WTC11 (cell line): ENCODE results near the gene ARHGAP35.
A peak's percentile ranks its signal among the peaks of the same experiment; 100 is the strongest.

Experiments
- ARID4B ChIP-seq: sonication (generic); formaldehyde crosslinking; IDR thresholded peaks from 2 replicates; pipeline ENCODE4 v1.8.0; 2023; ENCODE audit warnings: missing genetic modification reagents, mild to moderate bottlenecking, borderline replicate concordance
- CREB1 ChIP-seq: sonication (generic); formaldehyde crosslinking; IDR thresholded peaks from 2 replicates; pipeline ENCODE4 v1.8.0; 2023; ENCODE audit warnings: mild to moderate bottlenecking, missing genetic modification reagents
- CTCF ChIP-seq: fragments of 200-600 bp; IDR thresholded peaks from 2 replicates; pipeline ENCODE4 v1.8.0; 2022; ENCODE audit warnings: antibody characterized with exemption
- ESRRA ChIP-seq: sonication (generic); formaldehyde crosslinking; IDR thresholded peaks from 2 replicates; pipeline ENCODE4 v1.8.1; 2022; ENCODE audit warnings: mild to moderate bottlenecking, missing genetic modification reagents, borderline replicate concordance
- FOXP1 ChIP-seq: sonication (generic); formaldehyde crosslinking; IDR thresholded peaks from 2 replicates; pipeline ENCODE4 v1.8.0; 2022; ENCODE audit warnings: missing genetic modification reagents, mild to moderate bottlenecking, moderate library complexity, borderline replicate concordance
- HMGXB4 ChIP-seq: sonication (generic); formaldehyde crosslinking; IDR thresholded peaks from 2 replicates; pipeline ENCODE4 v1.8.1; 2023; ENCODE audit warnings: mild to moderate bottlenecking, moderate library complexity, missing genetic modification reagents
- MAX ChIP-seq: sonication (generic); formaldehyde crosslinking; IDR thresholded peaks from 2 replicates; pipeline ENCODE4 v1.8.0; 2022; ENCODE audit warnings: mild to moderate bottlenecking, missing genetic modification reagents
- MYBL2 ChIP-seq: sonication (generic); formaldehyde crosslinking; IDR thresholded peaks from 2 replicates; pipeline ENCODE4 v1.8.1; 2023; ENCODE audit warnings: mild to moderate bottlenecking, moderate library complexity, missing genetic modification reagents
- PRDM15 ChIP-seq: sonication (generic); formaldehyde crosslinking; IDR thresholded peaks from 2 replicates; pipeline ENCODE4 v1.8.0; 2022; ENCODE audit warnings: missing genetic modification reagents
- SP1 ChIP-seq: sonication (generic); formaldehyde crosslinking; conservative IDR thresholded peaks from 2 replicates; pipeline ENCODE4 v1.8.1; 2022; ENCODE audit warnings: missing genetic modification reagents
- USF2 ChIP-seq: sonication (generic); formaldehyde crosslinking; IDR thresholded peaks from 2 replicates; pipeline ENCODE4 v1.8.1; 2023; ENCODE audit warnings: mild to moderate bottlenecking, missing genetic modification reagents, moderate library complexity
- ZNF423 ChIP-seq: fragments of 250-450 bp; sonication (Bioruptor Pico); IDR thresholded peaks from 2 replicates; pipeline ENCODE4 v2.1.2; 2022; ENCODE audit warnings: mild to moderate bottlenecking, moderate library complexity

GRCh38 chr19:46850228-46851203 is 10.3 kb upstream of the ARHGAP35 start, which contains the start of gene AP2S1:
- no peak for TF ChIP-seq CTCF
- TF ChIP-seq ESRRA (CRISPR knock-in tag): no peak
- peak; percentile 52; the same call in 1 of the 2 replicates for TF ChIP-seq PRDM15
- TF ChIP-seq FOXP1: peak; percentile 91
- peak; percentile 86 for TF ChIP-seq SP1
- TF ChIP-seq ZNF423 (CRISPR knock-in tag): no peak
- peak; percentile 90 for TF ChIP-seq MYBL2 (CRISPR knock-in tag)
- TF ChIP-seq ARID4B (CRISPR knock-in tag): peak; percentile 57; the same call in 1 of the 2 replicates
- 0 out of 2 replicates have a peak, but pooled peaks have one; percentile 21 for TF ChIP-seq HMGXB4 (CRISPR knock-in tag)
- no peak for TF ChIP-seq USF2 (CRISPR knock-in tag)
- TF ChIP-seq CREB1 (CRISPR knock-in tag): no peak
- TF ChIP-seq MAX: peak; percentile 56; the same call in 1 of the 2 replicates
